Measurements from ENCODE around the gene MRPL55.

MRPL55 gene

DNA sequence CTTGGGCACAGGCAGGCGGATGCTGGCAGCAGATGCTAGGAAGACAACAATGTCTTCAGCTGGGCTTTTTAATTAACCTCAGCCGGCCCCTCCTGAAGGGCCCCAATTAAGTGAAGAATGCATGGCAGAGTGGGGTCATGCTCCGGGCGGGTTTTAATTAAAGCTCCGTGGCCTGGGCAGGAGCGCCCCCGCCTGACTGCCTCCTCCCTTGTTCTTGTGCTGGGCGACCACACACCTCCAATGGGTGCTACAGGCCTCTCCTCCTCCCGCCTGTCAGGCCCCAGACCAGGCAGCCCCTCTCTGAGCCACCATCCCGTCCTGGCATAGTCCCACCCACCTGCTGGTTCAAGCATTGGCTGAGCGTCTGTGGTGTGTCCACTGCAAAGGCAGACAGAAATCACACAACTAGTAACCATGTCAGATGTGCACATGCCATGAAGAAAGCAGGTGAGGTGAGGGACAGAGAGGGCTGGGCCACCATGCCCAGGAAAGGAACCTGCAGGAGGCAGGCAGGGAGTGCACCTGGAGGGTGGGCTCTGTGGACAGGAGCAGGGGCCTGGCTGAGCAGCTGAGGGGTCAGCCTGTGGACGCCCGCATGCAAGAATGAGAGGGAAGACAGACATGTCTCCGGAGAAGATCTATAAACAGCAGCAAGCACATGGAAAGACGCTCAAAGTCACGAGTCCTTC, 35.1 kb downstream of the MRPL55 start:
- TF ChIP-seq, protein P1, sequence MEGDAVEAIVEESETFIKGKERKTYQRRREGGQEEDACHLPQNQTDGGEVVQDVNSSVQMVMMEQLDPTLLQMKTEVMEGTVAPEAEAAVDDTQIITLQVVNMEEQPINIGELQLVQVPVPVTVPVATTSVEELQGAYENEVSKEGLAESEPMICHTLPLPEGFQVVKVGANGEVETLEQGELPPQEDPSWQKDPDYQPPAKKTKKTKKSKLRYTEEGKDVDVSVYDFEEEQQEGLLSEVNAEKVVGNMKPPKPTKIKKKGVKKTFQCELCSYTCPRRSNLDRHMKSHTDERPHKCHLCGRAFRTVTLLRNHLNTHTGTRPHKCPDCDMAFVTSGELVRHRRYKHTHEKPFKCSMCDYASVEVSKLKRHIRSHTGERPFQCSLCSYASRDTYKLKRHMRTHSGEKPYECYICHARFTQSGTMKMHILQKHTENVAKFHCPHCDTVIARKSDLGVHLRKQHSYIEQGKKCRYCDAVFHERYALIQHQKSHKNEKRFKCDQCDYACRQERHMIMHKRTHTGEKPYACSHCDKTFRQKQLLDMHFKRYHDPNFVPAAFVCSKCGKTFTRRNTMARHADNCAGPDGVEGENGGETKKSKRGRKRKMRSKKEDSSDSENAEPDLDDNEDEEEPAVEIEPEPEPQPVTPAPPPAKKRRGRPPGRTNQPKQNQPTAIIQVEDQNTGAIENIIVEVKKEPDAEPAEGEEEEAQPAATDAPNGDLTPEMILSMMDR (IDR thresholded peaks at IDR 0.05) = no peak
- no peak overlapping the region for H3K4me3 ChIP-seq (ENCODE audit: low read depth in 1 of 2, low read length in 1 of 2)
- no peaks in the 10 kb centered on the region for H3K36me3 ChIP-seq
- peaks cover 11 to 12% of the 10 kb centered on the region in 2 experiments for H3K4me1 ChIP-seq (ENCODE audit: control insufficient read depth in 1 of 2, insufficient read depth in 1 of 2, low read depth in 1 of 2, low read length in 1 of 2)
- H3K27ac ChIP-seq = no peak overlapping the region
- peaks cover 60% of the 10 kb centered on the region for H3K27me3 ChIP-seq
- H3K9me3 ChIP-seq = no peaks in the 10 kb centered on the region

DNA sequence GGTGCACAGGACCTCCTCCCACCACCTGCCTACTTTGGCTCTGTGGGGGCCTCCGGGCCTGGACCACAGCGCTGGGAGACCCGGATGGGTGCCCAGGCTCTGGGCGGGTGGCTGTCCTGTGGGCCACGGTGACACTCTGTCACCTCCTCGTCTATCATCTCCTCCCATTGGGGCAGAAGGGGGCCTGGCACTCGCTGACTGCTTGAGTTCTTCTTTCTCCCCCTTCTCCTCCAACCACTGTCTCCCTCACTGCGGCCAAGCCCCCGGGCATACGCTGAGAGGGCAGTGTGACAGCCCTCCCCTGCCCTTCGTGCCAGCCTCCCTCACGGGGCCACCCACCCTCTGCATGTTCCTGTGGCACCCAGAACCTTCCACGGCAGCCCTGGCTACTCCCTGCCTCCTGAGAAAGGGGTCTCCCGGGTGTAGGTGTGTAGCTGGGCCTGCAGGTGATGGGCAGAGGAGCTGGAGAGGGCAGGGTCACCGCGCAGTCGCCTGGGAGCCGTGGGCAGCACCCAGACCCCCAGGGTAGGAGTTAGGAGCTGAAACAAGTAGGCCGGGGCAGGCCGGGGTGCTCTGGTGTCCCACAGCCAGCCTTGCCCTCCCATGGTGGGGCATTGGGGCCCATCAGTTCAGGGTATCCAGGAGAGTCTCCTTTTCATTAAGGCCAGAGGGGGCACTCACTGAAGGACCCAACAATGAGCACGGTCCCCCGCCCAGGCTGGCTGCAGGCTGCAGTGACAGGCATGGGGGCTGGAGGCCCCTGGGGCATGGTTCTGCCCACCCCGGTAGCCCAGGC, 35.8 kb downstream of the MRPL55 start:
- Histone ChIP-seq H3K9me3 (no peaks in the 10 kb centered on the region), H3K27ac (no peak overlapping the region), H3K36me3 (no peaks in the 10 kb centered on the region), H3K4me1 (ENCODE audit: control insufficient read depth in 1 of 2, insufficient read depth in 1 of 2, low read depth in 1 of 2, low read length in 1 of 2) (peaks cover 4% of the 10 kb centered on the region in 2 experiments), H3K4me3 (ENCODE audit: low read depth in 1 of 2, low read length in 1 of 2) (no peak overlapping the region), H3K27me3 (peaks cover 67% of the 10 kb centered on the region)
- TF ChIP-seq, protein P1 (IDR thresholded peaks at IDR 0.05) = no peak

DNA sequence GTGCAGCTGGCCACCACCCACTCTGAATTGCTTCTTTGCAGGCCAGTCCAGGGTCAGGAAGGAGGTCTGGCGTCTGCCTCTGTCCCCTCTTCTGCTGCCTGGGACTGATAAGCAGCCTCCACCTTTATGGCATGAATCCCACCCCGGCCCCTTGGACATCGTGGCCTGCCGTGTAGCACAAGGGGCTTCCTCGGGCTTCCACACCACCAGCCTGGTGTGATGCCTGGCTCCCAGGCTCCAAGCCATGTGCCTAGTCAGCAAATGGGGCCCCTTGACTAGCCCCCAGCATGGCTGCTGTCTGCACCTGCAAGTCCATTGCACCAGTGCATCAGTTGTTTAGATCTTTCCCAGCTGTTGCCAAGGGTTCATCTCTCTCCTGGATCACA, 36.4 kb downstream of the MRPL55 start:
- Histone ChIP-seq H3K4me1 (ENCODE audit: control insufficient read depth in 1 of 2, insufficient read depth in 1 of 2, low read depth in 1 of 2, low read length in 1 of 2) (no peaks in the 10 kb centered on the region), H3K9me3 (no peaks in the 10 kb centered on the region), H3K27me3 (peaks cover 73% of the 10 kb centered on the region), H3K27ac (no peak overlapping the region), H3K4me3 (ENCODE audit: low read depth in 1 of 2, low read length in 1 of 2) (no peak overlapping the region), H3K36me3 (no peaks in the 10 kb centered on the region)
- TF ChIP-seq, protein P1 (IDR thresholded peaks at IDR 0.05) = no peak

DNA sequence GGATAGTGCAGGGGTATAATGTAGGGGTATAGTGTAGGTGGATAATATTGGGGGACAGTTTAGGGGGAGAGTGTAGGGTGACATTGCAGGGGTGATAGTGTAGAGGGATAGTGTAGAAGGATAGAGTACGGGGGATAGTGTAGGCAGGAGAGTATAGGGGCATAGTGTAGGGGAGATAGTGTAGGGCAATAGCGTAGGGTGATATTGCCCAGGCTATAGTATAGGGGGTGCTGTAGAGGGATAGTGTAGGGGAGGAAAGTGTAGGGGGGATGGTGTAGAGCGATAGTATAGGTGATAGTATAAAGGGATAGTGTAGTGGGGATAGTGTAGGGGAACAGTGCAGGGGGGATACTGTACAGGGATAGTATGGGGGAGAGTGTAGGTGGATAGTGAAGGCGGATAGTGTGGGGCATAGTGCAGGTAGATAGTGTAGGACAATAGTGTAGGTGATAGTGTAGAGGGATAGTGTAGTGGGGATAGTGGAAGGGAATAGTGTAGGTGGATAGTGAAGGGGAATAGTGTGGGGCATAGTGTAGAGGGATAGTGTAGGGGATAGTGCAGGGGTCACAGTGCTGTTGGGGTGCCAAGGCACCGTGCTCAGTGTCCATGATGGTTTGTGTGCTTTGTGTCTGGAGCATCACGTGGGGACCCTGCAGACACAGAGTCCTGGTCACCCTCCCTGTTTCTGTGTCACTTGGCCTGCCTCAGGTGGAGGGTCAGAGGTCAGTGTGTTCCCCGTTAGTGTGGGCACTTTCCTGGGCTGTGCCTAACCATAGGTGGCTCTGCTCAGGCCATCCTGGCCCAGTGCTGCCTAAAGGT, 37.1 kb downstream of the MRPL55 start:
- Histone ChIP-seq H3K4me3 (ENCODE audit: low read depth in 1 of 2, low read length in 1 of 2) (no peak overlapping the region), H3K27me3 (peaks cover 79% of the 10 kb centered on the region), H3K4me1 (ENCODE audit: control insufficient read depth in 1 of 2, insufficient read depth in 1 of 2, low read depth in 1 of 2, low read length in 1 of 2) (no peaks in the 10 kb centered on the region), H3K27ac (no peak overlapping the region), H3K9me3 (no peaks in the 10 kb centered on the region), H3K36me3 (no peaks in the 10 kb centered on the region)
- TF ChIP-seq, protein P1 (IDR thresholded peaks at IDR 0.05) = no peak

DNA sequence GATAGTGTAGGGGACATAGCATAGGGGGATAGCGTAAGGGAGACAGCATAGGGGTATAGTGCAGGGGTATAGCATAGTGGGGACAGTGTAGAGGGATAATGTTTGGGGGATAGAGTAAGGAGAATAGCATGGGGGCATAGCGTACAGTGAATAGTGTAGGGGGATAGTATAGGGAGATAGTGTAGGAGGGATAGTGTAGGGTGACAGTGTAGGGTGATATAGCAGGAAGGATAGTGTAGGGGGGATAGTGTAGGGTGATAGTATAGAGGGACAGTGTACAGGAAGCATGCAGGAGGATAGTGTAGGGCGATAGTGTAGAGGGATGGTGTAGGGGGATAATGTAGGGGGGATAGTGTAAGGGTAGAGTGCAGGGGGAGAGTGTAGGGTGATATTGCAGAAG, 38.2 kb downstream of the MRPL55 start:
- Histone ChIP-seq H3K36me3 (no peaks in the 10 kb centered on the region), H3K4me3 (ENCODE audit: low read depth in 1 of 2, low read length in 1 of 2) (no peak overlapping the region), H3K27ac (no peak overlapping the region), H3K4me1 (ENCODE audit: control insufficient read depth in 1 of 2, insufficient read depth in 1 of 2, low read depth in 1 of 2, low read length in 1 of 2) (no peaks in the 10 kb centered on the region), H3K27me3 (peaks cover 91% of the 10 kb centered on the region), H3K9me3 (no peaks in the 10 kb centered on the region)
- TF ChIP-seq, protein P1 (IDR thresholded peaks at IDR 0.05) = no peak

All from neutrophil (primary cell).